Adrenal gland (tissue), 12 donors: ENCODE data around the gene METRNL. TPM values are rescaled to one million over a fixed set of nuclear protein-coding genes. Genes with fewer than 3 reads are reported as not detected.

Experiments
- DNase-seq, 7 donors: peaks; one replicate each; pipeline ENCODE4 v3.0.0-alpha.2; 2019 to 2020
- H3K27ac ChIP-seq, 5 donors: fragments of 200-600 bp; sonication (generic) in 4 of 5; 1 replicate in 3 of 5; 2 replicates in 2 of 5; pipeline versions ENCODE4 v1.5.1 to v1.8.0; 2016 to 2020; ENCODE audit warnings: mild to moderate bottlenecking in 1 of 5
- H3K27me3 ChIP-seq: fragments of 200-600 bp; 2 replicates; pipeline ENCODE4 v1.8.0; 2021
- H3K36me3 ChIP-seq, 2 donors: fragments of 200-600 bp; replicated peaks in 1 of 2; 1 replicate in 1 of 2; 2 replicates in 1 of 2; pipeline versions ENCODE4 v1.5.1 to v1.8.0; 2018 to 2022
- H3K4me1 ChIP-seq, 2 donors: fragments of 200-600 bp; replicated peaks in 1 of 2; 1 replicate in 1 of 2; 2 replicates in 1 of 2; pipeline versions ENCODE4 v1.5.1 to v1.8.0; 2018 to 2021
- H3K4me3 ChIP-seq, 4 donors: fragments of 200-600 bp; sonication (generic) in 3 of 4; one replicate each; pipeline ENCODE4 v1.5.1; 2016 to 2018
- H3K9me3 ChIP-seq, 3 donors: fragments of 200-600 bp; sonication (generic) in 1 of 3; replicated peaks in 1 of 3; 1 replicate in 2 of 3; 2 replicates in 1 of 3; pipeline versions ENCODE4 v1.5.1 to v1.8.0; 2016 to 2021
- CTCF ChIP-seq, 6 experiments: fragments of 450-650 bp in 4 of 6; fragments of 200-600 bp in 2 of 6; sonication (generic) in 1 of 6; IDR thresholded peaks; 1 replicate in 5 of 6; 2 replicates in 1 of 6; pipeline versions ENCODE4 v1.5.1 to v1.8.0; 2016 to 2021; ENCODE audit warnings: antibody characterized with exemption in 6 of 6, mild to moderate bottlenecking in 2 of 6, moderate library complexity in 1 of 6
- POLR2A ChIP-seq, 2 donors: fragments of 450-650 bp; IDR thresholded peaks; one replicate each; pipeline ENCODE4 v1.6.1; 2017; ENCODE audit warnings: antibody characterized with exemption in 2 of 2, mild to moderate bottlenecking in 2 of 2, moderate library complexity in 1 of 2
- WGBS, 4 donors: extraction: QIAGEN DNeasy Blood & Tissue Kit in 2 of 4; methylation state at CpG; one replicate each; pipeline versions ENCODE4 v1.1.5 to v1.1.7; 2013 to 2017; 5-methylcytosine and 5-hydroxymethylcytosine counted together
- intact Hi-C, 2 donors: fragments of 100-400 bp; cut with DNase I; formaldehyde crosslinking; loops; one replicate each; pipeline versions ENCODE4 v1.14.1 to v1.15.0; 2022 to 2023
- polyA plus RNA-seq, 3 donors: library from polyadenylated mRNA; stranded (reverse); fragments of 200-250 nt in 2 of 3; fragments of 350-450 nt in 1 of 3; fragmentation: Illumina TruSeq in 1 of 3; extraction: RNeasy Lipid Tissue Mini Kit (QIAGEN cat#74804) in 1 of 3; gene quantifications; one replicate each; pipeline ENCODE4 v1.2.3, GENCODE V29; 2013 to 2014
- total RNA-seq, 9 donors: library from RNA; depleted of rRNA in 4 of 9; stranded (reverse); fragments of >200 nt in 4 of 9; fragments of 120-200 nt in 1 of 9; fragmentation: NEBNext Ultra II Directional in 1 of 9; extraction: Animal tissue kit (Norgen Biotek cat#: 25700) in 1 of 9; gene quantifications; one replicate each; pipeline versions ENCODE4 v1.1.0 to v1.2.4, GENCODE V29; 2013 to 2023
- donor health status: healthy with polysubstance abuse.
- donor health status: Bipolar disorder and iron deficiency.
- donor health status: DM: yes; HTN: yes; CAD: no.
- donor health status: DM: no; HTN: no; CAD: no.
- donor health status: DM: no; HTN: no; CAD: no.
- donor health status: DM: yes; HTN: yes; CAD: no.

METRNL gene
- total and polyA plus RNA-seq, 12 donors = 1.9 to 72.7 (median 25.9) TPM

GRCh38 chr17:83135692-83136091 is 56.3 kb downstream of the METRNL start:
- Histone ChIP-seq H3K9me3 (no peaks in the 10 kb centered on the region), H3K27ac (no peak overlapping the region), H3K4me1 (no peaks in the 10 kb centered on the region), H3K27me3 (no peaks in the 10 kb centered on the region), H3K36me3 (no peaks in the 10 kb centered on the region), H3K4me3 (no peak overlapping the region)
- 73 to 90% (median 85%) methylated on average over 9 to 14 of the region's 14 CpGs for WGBS, 4 donors
- peak in 4 of 7 donors; percentile 4 to 39 (median 10) for DNase-seq
- intact Hi-C loops = no loop called here
- TF ChIP-seq CTCF (IDR thresholded peaks at IDR 0.05) (no peak), POLR2A (IDR thresholded peaks at IDR 0.05) (no peak)

- DNase-seq = peak in 4 of 7 donors; percentile 2 to 18 (median 4)
- 71 to 82% (median 80%) methylated on average over 13 of the region's 13 CpGs for WGBS, 4 donors
Measured at GRCh38 chr17:83136156-83136555, 56.7 kb downstream of the METRNL start.

GRCh38 chr17:83136931-83137330 is 57.5 kb downstream of the METRNL start:
- H3K27ac ChIP-seq = no peak overlapping the region
- TF ChIP-seq CTCF (IDR thresholded peaks at IDR 0.05) (no peak), POLR2A (IDR thresholded peaks at IDR 0.05) (no peak)
- no peak overlapping the region for H3K4me3 ChIP-seq
- peak in 4 of 7 donors; percentile 4 to 35 (median 10) for DNase-seq
- no peaks in the 10 kb centered on the region for H3K9me3 ChIP-seq
- no peaks in the 10 kb centered on the region for H3K27me3 ChIP-seq
- H3K36me3 ChIP-seq = no peaks in the 10 kb centered on the region
- WGBS, 4 donors = 71 to 85% (median 80%) methylated on average over 16 of the region's 16 CpGs
- intact Hi-C loops = no loop called here
- no peaks in the 10 kb centered on the region for H3K4me1 ChIP-seq

More at GRCh38 chr17:83136156-83136555, 56.7 kb downstream of the METRNL start:
- TF ChIP-seq CTCF (IDR thresholded peaks at IDR 0.05) (no peak), POLR2A (IDR thresholded peaks at IDR 0.05) (no peak)
- no peaks in the 10 kb centered on the region for H3K36me3 ChIP-seq
- H3K9me3 ChIP-seq = no peaks in the 10 kb centered on the region
- H3K27ac ChIP-seq = no peak overlapping the region
- H3K27me3 ChIP-seq = no peaks in the 10 kb centered on the region
- intact Hi-C loops = no loop called here
- no peak overlapping the region for H3K4me3 ChIP-seq
- no peaks in the 10 kb centered on the region for H3K4me1 ChIP-seq

GRCh38 chr17:83137523-83137922 is 58.1 kb downstream of the METRNL start:
- no peaks in the 10 kb centered on the region for H3K9me3 ChIP-seq
- H3K36me3 ChIP-seq = no peaks in the 10 kb centered on the region
- no peak for TF ChIP-seq CTCF (IDR thresholded peaks at IDR 0.05)
- no peak for TF ChIP-seq POLR2A (IDR thresholded peaks at IDR 0.05)
- peak in 4 of 7 donors; percentile 10 to 51 (median 12) for DNase-seq
- no peaks in the 10 kb centered on the region for H3K4me1 ChIP-seq
- WGBS, 4 donors = 72 to 85% (median 74%) methylated on average over 8 to 9 of the region's 9 CpGs
- intact Hi-C loops = no loop called here
- H3K4me3 ChIP-seq = no peak overlapping the region
- H3K27ac ChIP-seq = no peak overlapping the region
- H3K27me3 ChIP-seq = no peaks in the 10 kb centered on the region
